ENCODE measurements around the gene GDPD3.
"Not testable (repeated sequence)": the region's sequence is repeated elsewhere in the genome, so short reads cannot be mapped to it uniquely, and the experiment has no call there.

Gene GDPD3, protein sequence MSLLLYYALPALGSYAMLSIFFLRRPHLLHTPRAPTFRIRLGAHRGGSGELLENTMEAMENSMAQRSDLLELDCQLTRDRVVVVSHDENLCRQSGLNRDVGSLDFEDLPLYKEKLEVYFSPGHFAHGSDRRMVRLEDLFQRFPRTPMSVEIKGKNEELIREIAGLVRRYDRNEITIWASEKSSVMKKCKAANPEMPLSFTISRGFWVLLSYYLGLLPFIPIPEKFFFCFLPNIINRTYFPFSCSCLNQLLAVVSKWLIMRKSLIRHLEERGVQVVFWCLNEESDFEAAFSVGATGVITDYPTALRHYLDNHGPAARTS

DNA sequence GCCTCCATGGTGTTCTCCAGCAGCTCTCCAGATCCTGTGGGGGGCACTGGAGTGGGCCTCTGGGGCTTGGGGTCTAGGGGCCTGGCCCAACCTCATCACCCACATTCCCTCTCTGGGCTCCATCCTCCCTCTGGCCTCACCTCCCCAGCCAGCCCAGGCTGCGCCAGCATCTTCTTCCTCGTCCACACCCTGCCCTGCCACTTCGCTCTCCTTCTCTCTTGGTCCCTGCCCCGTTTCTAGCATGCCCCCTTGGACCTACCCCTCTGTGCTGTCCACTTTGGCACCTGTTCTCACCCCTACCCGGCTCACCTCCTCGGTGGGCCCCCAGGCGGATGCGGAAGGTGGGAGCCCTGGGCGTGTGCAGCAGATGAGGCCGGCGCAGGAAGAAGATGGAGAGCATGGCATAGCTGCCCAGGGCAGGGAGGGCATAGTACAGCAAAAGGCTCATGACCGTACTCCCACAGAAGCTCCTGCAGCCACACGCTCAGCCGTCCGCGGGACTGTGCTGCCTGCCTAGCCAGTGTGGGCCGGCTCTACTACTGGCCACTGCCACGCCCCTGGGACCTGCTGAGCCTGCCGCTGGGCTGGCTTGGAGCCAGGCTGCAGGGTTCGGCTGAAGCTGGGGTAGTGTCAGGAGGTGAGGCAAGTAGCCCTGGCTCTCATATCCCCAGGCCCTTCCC lies at the start of gene GDPD3:
Gene GDPD3, minus strand, starts transcription at position 507 of the 680 bp plus-strand sequence. Its CDS starts 59 bp downstream, at position 448.
- peak; percentile 25 for DNase-seq (ENCODE audit: low spot score)
- FAIRE-seq, result no peak

DNA sequence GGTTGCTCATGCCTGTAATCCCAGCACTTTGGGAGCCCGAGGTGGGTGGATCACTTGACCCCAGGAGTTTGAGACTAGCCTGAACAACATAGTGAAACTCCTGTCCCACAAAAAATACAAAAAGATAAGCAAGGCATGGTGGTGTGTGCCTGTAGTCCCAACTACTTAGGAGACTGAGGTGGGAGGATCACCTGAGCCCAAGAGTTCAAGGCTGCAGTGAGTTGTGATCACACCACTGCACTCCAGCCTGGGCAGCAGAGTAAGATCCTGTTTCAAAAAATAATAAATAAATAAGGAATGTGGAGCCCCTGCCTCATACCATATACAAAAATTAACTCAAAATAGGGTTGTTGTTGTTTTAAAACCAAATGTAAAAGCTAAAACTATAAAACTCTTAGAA lies 43.9 kb upstream of the GDPD3 start:
- FAIRE-seq (no peak), DNase-seq (ENCODE audit: low spot score) (no peak)

DNA sequence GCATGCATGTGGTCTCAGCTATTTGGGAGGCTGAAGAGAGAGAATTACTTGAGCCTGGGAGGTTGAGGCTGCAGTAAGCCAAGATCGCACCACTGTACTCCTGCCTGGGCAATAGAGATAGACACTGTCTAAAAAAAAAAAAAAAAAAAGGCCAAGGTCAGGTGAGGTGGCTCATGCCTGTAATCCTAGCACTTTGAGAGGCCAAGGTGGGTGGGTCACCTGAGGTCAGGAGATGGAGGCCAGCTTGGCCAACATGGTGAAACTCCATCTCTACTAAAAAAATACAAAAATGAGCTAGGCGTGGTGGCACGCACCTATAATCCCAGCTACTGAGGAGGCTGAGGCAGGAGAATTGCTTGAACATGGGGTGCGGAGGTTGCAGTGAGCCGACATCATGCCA lies 41.9 kb upstream of the GDPD3 start:
- DNase-seq (ENCODE audit: low spot score) (no peak), FAIRE-seq (no peak)

DNA sequence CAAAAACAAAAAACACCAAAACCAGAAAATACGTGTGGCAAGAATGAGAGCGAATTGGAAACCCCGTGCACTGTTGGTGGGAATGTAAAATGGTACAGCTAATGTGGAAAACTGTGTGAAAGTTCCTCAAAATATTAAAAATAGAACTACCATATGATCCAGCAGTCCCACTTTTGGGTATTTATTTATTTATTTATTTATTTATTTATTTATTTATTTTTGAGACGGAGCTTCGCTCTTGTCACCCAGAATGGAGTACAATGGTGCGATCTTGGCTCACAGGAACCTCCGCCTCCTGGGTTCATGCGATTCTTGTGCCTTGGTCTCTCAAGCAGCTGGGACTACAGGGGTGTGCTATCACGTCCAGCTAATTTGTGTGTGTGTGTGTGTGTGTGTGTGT lies 39.2 kb upstream of the GDPD3 start:
- DNase-seq (ENCODE audit: low spot score) (no peak), FAIRE-seq (no peak)

DNA sequence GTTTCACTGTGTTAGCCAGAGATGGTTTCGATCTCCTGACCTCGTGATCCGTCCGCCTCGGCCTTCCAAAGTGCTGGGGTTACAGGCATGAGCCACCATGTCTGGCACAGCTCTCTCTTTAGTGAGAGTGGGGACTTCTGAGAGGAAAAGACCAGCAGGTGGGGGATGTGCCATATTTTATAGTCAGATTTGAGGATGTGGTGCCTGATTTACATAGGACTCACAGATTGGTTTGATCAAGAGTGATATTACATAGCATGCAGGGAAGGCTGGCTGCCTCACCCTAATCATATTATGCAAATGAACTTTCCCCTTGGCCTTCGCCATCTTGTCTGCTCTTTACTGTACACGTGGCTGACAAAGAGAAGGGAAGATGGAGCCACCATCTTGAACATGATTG lies 37.8 kb upstream of the GDPD3 start:
- FAIRE-seq (no peak), DNase-seq (ENCODE audit: low spot score) (no peak)

DNA sequence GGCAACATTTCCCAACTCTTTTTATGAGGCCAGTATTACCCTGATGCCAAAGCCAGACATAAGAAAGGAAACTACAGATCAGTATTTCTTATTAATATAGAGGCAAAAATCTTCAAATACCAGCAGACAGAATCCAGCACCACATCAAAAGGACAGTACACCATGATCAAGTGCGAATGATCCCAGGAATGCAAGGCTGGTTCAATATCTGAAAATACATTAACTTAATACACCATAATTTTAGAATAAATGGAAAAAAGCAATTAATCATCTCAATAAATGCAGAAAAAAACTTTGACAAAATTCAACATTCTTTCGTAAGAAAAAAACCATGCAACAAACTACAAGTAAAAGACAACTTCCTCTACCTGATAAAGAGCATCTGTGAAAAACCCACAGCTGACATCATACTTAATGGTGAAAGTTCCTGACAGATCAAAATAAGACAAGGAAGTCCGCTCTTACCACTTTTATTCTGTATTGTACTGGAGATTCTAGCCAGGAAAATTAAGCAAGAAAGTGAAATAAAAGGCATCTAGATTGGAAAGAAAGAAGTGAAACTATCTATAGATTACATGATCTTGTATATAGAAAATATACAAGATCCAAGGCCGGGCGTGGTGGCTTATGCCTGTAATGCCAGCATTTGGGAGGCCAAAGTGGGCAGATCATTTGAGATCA lies 36.1 kb upstream of the GDPD3 start:
- DNase-seq (ENCODE audit: low spot score) (no peak), FAIRE-seq (no peak)

DNA sequence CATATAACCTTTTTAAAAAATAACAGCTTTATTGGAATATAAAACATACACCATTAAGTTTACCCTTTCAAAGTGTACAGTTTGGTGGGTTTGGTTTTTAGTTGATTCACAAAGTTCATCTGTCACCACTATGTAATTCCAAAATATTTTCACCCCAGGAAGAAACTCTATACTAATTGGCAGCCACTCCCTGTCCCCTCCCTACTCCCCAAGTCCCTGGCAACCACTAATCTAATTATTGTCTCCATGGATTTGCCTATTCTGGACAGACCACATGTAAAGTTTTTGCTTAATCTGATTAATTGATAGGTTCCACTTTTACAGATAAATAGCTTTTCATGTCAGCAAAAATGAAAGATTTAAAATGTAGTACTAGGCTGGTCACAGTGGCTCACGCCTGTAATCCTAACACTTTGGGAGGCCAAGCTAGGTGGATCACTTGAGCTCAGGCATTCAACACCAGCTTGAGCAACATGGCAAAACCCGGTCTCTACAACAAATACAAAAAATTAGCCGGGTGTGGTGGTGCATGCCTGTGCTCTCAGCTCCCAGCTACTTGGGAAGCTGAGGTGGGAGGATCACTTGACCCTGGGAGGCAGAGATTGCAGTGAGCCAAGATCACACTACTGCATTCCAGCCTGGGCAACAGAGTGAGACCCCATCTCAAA lies 34.6 kb upstream of the GDPD3 start:
- DNase-seq (ENCODE audit: low spot score), result no peak
- FAIRE-seq, result no peak

DNA sequence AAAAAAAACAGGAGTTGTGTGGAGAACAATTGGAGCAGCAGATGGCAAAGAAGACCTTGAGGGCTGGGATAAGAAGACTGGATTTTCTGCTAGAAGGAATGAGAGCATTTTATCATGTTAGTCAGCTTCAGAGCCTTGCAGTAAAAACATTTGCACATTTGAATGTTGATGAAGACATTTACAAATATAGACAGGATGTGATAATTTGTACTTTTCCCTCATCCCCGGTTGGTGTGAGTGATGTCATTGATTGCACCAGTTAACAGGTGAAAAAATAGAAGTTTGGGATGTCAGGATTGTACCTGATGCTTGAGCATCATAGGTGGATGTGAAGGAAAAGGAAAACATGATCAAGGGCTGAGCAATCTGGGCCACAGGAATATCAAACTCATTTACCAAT lies 32.3 kb upstream of the GDPD3 start:
- FAIRE-seq, result no peak
- no peak for DNase-seq (ENCODE audit: low spot score)

DNA sequence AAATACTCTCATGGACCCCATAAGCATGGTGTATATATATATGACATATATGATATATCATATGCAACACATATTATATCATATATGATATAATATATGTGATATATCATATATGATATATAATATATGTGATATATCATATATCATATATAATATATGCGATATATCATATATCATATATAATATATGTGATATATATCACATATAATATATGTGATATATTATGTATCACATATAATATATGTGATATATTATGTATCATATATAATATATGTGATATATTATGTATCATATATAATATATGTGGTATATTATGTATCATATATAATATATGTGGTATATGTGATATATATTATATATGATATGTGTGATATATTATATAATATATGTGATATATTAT lies 31.6 kb upstream of the GDPD3 start:
- DNase-seq (ENCODE audit: low spot score) (no peak), FAIRE-seq (peak; percentile 79)

DNA sequence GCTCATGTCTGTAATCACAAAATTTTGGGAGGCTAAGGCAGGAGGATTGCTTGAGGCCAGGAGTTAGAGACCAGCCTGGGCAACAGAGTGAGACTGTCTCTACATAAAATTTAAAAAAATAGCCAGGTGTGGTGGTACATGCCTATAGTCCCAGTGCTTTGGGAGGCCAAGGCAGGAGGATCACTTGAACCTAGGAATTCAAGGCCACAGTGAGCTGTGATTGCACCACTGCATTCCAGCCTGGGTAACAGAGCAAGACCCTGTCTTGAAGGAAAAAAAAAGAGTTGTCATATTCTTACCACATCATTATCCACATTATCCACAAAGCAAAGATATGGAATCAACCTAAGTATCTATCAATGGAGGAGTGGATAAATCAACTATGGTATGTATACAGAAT lies 30.7 kb upstream of the GDPD3 start:
- DNase-seq (ENCODE audit: low spot score), result no peak
- no peak for FAIRE-seq

DNA sequence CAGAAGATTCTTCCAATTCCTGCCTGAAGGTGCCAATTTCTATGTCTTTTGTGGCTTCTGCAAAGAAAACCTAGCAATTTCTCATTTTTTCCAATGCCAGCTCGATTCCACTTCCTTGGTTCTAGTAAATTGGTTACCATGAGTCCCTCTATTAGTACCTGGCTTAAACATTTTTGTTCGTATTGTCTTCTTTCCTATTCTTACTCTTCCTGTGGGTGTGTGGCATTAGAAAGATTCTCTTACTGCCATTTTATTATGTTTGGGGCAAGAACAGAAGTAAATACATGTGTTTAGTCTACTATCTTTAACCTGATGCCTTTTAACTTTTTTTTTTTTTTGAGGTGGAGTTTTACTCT lies 30.0 kb upstream of the GDPD3 start:
- FAIRE-seq (no peak), DNase-seq (ENCODE audit: low spot score) (no peak)

DNA sequence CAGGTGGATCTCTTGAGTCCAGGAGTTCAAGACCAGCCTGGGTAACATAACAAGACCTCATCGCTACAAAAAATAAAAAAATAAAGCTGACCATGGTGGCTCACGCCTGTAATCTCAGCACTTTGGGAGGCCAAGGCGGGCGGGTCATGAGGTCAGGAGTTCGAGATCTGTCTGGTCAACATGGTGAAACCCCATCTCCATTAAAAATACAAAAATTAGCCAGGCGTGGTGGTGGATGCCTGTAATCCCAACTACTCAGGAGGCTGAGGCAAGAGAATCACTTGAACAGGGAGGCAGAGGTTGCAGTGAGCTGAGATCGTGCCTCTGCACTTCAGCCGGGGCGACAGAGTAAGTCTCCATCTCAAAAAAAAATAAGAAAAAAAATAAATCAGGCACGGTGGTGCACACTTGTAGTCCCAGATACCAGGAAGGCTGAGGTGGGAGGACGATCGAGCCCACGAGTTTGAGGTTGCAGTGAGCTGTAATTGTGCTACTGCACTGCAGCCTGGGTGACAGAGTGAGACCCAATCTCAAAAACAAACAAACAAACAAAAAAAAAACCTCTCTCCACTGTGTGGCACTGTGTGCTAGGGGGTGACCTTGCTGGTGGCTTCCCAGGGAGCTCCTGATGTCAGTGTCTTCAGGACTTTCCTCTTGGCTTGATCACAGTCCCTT lies 29.5 kb upstream of the GDPD3 start:
- no peak for DNase-seq (ENCODE audit: low spot score)
- no peak for FAIRE-seq

DNA sequence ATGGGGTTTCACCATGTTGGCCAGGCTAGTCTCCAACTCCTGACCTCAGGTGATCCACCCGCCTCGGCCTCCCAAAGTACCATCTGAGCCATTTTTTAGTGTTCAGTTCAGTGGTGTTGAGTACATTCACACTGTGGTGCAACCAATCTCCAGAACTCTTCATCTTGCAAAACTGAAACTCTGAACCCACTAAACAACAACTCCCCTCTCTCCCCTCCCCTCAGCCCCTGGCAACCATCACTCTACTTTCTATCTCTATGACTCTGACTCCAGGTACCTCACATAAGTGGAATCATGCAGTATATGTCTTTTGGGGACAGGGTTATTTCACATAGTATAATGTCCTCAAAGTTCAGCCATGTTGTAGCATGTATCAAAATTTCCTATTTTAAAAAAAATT lies 28.4 kb upstream of the GDPD3 start:
- no peak for DNase-seq (ENCODE audit: low spot score)
- no peak for FAIRE-seq

DNA sequence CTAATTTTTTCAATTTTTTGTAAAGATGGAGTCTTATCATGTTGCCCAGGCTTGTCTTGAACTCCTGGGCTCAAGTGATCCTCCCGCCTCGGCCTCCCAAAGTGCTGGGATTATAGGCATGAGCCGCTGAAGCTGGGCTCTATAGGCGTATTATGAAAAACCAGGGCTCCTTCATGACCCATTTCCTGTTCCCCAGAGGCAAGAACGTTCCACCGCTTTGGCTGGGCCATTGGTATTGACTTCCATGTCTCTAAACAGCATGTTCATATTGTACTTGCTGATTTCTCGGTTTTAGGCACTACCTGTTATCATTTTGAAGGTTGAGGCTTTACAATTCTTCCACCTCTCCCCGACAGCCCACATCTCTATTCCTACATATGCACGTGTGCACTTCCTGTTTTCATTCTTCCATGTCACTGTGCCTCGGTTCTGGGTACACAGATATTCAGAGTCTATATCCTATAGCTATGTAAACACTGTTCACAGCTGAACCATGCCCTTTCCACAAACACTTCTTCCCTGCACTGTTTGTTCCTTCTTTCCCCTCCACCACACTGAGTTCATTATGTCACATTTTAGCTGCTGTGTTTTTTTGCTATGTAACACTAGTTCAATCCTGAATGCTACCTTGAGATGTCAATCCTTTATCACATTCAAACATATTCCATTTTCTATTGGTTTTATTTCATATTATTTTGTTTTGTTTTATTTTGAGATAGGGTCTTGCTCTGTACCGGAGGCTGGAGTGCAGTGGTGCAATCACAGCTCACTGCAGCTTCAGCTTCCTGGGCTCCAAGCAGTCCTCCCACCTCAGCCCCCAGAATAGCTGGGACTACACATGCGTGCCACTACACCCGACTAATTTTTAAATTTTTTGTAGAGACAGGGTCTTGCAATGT lies 26.5 kb upstream of the GDPD3 start:
- FAIRE-seq, result no peak
- no peak for DNase-seq (ENCODE audit: low spot score)

DNA sequence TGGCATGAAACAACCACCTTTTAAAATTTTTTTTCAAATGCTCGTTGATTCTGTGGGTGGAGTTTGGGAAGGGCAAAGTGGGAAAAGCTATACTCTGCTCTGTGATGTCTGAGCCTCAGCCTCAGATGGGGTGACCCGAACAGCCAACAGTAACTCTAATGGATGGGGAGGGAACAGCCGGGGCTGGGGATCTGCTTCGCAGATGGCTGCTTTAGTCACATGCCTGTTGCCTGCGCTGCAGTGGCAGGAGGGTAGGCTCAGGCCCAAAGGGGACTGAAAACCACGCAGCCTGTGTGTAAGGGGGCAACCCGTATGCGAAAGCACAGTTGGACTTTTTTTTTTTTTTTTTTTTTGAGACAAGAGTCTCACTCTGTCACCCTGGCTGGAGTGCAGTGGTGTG lies 24.6 kb upstream of the GDPD3 start:
- no peak for DNase-seq (ENCODE audit: low spot score)
- FAIRE-seq, result no peak

DNA sequence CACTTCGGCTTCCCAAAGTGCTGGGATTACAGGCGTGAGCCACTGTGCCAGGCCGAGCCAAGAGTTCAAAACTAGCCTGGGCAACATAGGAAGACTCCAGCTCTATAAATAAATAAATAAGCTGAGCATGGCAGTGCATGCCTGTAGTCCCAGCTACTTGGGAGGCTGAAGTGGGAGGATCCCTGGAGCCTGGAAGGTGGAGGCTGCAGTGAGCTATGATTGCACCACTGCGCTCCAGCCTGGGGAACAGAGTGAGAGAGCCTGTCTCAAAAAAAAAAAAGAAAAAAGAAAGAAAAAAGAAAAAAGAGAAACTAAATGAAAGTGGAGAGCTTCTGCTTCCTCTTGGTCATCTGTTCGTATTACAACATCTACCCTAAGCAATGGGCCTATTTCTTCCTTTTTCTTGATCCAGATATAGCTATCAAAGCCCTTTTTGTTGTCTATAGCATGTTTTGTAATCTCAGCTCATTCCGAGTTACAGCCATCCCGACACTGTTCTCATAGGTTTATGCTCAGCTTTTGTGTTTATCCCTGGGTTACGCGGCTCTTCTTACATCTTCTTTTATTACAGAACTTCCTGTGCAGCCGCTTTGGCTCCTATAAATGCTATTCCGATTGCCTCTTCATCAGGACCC lies 23.8 kb upstream of the GDPD3 start:
- no peak for FAIRE-seq
- DNase-seq (ENCODE audit: low spot score), result no peak

DNA sequence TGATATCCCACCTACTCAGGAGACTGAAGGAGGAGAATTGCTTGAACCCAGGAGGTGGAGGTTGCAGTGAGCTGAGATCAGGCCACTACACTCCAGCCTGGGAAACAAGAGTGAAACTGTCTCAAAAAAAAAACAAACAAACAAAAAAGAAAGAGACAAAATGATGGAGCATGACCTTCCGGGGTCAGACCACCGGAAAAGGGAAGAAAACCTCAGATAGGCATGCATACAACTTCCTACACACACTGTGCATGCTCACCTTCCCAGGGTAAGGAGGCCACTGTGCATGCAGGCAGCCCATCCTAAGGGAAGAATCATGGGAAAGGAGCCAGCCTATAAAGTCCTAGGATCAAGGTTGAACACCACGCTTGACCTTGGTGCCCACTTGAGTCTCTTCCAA lies 19.3 kb upstream of the GDPD3 start:
- FAIRE-seq (no peak), DNase-seq (ENCODE audit: low spot score) (no peak)

DNA sequence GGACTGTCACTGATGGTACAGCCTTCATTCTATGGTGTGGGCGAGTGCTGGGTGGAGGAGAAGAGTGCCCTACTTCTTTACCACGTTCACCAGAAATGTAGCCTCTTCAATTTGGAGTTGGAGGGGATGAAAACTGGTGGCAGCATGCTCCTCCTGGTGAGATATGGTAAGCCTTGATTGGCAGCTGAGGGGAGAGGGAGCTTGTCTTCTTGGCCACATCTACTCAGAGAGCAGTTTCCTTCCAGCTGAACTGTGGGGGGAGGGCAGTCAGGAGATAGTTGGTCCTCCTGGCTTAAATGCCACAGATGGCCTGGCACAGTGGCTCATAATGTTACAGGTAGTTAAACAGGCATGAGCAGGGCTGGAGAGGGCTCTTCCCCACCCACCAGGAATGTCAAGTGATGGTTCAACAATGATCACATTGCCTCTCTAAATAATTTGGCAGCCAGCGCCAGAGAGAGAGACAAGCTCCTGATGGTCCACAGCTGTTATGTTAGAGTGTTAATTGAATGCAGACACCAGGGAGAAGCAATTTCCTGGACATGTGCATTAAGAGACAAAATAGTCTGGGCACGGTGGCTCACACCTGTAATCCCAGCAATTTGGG lies 18.6 kb upstream of the GDPD3 start:
- FAIRE-seq, result no peak
- no peak for DNase-seq (ENCODE audit: low spot score)

DNA sequence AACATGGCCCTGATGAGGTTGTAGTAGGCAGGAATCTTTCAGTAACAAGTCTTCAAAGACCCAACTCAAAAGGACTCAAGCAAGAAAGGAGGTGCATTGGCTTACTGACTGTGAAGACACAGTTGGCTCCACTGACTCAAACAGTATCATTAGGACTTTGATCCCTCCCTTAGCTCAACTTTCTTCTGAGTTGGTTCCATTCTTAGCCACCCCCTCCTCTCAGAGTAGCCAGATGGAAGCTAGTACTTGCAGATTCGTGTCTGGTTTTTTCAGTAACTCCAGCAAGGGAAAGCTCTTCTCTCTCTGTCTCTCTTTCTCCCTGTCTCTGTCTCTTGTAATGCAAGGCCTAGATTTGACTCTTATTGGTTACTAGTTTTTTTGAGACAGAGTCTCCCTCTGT lies 14.7 kb upstream of the GDPD3 start:
- no peak for FAIRE-seq

DNA sequence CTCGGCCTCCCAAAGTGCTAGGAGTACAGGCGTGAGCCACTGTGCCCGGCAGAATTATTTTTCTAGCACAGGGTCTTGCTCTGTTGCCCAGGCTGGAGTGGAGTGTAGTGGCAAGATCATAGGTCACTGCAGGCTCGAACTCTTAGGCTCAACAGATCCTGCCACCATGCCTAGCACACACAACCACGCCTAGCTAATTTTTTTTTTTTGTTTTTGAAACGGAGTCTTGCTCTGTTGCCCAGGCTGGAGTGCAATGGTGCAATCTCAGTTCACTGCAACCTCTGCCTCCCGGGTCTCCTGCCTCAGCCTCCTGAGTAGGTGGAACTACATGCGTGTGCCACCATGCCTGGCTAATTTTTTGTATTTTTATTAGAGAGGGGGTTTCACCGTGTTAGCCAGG lies 12.4 kb upstream of the GDPD3 start:
- FAIRE-seq; DNase-seq (ENCODE audit: low spot score): not testable (repeated sequence)

More for the DNA sequence above, 14.7 kb upstream of the GDPD3 start:
- DNase-seq (ENCODE audit: low spot score), result no peak
